ENCODE results near the gene PIKFYVE.
A peak's percentile ranks its signal among the peaks of the same experiment; 100 is the strongest.
"Not testable (repeated sequence)": the region's sequence is repeated elsewhere in the genome, so short reads cannot be mapped to it uniquely, and the experiment has no call there.

The PIKFYVE gene

DNA sequence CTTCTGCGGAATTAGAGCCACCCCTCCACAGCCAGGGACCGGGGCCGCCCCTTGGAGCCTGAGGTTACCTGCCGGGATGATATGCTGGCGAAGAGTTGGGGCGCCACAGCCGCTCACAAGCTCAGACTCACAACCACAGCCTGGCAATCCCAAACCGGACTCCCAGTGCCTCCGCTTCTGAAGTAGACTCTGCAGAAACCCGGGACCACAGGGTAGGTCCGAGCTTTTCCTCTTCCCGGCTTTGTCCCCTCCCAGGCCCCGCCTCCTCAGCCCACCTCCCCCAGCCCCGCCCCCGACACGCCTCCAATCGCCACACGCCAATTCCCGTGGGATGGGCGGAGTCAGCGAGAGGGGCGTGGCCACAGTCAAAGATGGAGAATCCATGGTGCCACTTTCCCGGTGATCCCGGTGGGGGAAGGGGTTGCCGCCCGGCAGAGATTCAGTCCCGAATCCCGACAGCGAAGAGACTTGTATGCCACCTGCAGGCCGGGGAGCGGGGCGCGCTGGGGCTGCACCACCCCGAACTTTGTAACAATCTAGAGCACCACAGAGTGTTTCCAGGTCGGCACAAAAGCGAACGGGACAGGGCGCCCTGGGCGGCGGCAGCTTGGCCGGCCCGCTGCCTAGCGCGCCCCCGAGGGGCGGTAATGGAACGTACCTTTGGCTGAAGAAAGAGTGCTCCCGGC is 11.0 kb upstream of the PIKFYVE start, which contains the start of gene IDH1:
TSS of gene IDH1 (minus strand) at position 201 of the 686 bp plus-strand sequence. CDS start 3,520 bp downstream, outside the sequence.
- peak; percentile 91 to 92 for DNase-seq (ENCODE audit: low read depth in 1 of 2, low spot score in 1 of 2)

DNA sequence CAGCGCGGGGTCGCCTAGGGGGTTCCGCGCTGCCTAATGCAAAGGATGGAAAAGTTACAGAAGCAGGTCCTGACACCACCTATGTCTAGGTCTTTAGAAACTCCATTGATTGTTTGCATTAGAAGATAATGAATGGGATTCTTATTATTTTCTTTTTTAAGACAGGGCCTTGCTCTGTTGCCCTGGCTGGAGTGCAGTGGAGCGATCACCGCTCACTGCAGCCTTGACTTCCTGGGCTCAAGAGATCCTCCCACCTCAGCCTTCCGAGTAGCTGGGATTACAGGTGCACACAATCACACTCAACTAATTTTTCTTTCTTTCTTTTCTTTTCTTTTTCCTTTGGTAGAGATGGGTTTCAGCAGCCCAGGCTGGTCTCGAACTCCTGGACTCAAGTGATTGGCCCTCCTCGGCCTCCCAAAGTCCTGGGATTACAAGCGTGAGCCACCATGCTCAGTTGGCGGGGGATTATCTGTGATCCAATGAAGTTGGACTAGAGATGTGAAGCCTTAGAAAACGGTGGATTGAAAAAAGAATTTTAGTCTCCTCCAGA is 10.4 kb upstream of the PIKFYVE start:
- no peak for DNase-seq (ENCODE audit: low read depth in 1 of 2, low spot score in 1 of 2)

DNA sequence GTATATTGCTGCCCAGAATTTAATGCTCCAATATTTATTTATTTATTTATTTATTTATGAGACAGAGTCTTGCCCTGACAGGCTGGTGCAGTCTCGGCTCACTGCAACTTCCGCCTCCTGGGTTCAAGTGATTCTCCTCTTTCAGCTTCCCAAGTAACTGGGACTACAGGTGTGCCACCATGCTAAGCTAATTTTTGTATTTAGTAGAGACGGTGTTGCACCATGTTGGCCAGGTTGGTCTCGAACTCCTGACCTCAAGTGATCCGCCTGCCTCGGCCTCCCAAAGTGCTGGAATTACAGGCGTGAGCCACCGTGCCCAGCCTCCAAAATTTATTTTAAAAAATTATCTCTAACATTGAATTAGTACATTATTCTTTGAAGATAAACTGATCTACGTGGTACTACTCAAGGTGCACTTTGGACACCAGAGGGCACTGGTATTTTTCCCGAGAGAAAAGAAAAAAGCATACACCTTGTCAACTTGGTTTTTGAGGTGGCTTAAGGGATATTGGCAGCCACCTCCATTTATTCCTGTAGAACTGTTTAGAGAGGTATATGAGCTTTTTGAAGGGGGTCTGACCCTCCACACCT is 9.8 kb upstream of the PIKFYVE start:
- no peak for DNase-seq (ENCODE audit: low read depth in 1 of 2, low spot score in 1 of 2)

DNA sequence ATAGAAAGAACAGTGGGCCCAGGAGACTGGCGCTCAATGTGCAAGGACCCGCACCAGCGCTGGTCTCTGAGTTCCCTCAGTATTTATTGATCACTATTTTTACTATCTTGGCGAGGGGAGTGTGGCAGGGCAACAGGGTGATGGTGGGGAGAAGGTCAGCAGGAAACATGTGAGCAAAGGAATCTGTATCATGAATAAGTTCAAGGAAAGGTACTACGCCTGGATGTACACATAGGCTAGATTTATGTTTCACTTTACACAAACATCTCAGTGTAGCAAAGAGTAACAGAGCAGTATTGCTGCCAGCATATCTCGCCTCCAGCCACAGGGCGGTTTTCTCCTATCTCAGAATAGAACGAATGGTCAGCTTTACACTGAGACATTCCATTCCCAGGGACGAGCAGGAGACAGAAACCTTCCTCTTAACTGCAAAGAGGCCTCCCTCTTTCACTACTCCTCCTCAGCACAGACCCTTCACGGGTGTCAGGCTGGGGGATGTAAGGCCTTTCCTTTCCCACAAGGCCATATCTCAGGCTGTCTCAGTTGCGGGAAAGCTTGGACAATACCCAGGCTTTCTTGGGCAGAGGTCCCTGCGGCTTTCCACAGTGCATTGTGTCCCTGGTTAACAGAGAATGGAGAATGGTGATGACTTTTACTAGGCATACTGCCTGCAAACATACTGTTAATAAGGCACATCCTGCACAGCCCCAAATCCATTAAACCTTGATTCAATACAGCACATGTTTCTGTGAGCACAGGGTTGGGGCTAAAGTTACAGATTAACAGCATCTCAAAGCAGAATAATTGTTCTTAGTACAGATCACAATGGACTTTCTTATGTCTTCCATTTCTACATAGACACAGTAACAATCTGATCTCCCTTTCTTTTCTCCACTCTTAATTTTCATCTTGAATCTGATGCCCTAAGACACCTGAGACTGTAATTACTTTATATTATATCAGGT is 8.9 kb upstream of the PIKFYVE start:
- DNase-seq (ENCODE audit: low read depth in 1 of 2, low spot score in 1 of 2): not testable (repeated sequence)

DNA sequence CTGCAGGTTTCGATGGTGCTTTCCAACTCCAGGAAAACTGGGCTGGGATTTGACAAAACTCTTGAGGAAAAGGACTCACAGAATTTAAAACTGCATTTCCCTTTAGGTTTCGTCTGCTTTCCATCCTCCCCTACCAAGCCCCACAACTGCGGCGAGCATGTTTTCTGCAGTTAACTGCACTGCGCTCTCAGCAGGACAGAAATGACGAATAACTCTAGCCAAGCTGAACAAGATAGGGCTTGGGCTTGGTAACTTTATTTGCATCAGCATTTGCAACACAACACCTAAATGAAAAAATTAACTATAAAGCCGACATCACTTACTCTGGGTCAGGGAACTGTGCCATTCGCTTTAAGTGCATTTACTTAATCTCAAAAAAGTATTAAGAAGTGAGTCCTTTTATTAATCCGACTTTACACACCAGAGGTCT is 669 bp upstream of the PIKFYVE start:
- DNase-seq (ENCODE audit: low read depth in 1 of 2, low spot score in 1 of 2): peak in 1 of 2 donors; percentile 33

DNA sequence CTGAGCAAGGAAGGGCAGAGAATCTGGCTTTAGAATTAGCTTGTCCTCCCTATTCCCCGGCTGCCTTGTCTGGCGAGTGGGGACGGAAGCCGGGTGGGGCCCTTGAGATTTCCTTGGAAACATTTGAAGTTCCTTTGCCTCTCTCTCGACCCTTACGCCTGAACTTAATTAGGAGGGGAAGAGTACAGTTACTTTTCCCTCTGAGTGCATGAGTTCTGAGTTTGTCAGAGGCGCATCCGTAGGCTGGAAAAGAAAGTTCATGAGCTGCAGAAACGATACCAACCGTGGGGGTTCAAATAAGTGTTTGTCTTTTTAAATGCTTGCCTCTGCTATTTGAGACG is 468 bp downstream of the PIKFYVE start:
- no peak for DNase-seq (ENCODE audit: low read depth in 1 of 2, low spot score in 1 of 2)

DNA sequence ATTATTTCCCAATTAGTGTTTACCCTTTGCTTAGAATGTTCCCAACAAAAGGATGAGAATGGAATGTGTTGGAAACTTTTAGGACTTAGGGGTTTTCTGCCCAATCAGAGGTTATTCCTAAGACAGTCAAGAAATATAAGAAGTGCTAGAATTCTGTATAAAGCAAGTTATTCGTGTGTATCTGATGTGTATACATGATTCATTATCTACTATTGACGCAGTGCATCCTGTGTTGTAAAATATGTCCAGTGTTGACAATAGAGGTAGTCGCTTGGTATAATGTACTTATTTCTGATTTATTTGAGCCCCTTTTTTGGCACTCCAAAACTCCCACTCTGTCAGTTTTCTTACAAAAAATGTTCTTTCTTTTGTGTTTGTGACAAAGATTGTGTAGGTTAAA is 881 bp downstream of the PIKFYVE start:
- DNase-seq (ENCODE audit: low read depth in 1 of 2, low spot score in 1 of 2): no peak

DNA sequence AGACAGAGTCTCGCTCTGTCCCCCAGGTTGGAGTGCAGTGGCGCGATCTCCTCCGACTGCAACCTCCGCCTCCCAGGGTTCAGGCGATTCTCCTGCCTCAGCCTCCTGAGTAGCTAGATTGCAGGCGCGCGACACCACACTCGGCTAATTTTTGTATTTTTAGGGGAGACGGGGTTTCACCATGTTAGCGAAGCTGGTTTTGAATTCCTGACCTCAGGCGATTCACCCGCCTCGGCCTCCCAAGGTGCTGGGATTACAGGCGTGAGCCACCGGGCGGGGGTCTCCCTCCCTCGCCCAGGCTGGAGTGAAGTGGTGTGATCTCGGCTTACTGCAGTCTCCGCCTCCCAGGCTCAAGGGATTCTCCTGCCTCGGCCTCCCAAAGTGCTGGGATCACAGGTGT is 1.5 kb downstream of the PIKFYVE start:
- not testable (repeated sequence) for DNase-seq (ENCODE audit: low read depth in 1 of 2, low spot score in 1 of 2)

DNA sequence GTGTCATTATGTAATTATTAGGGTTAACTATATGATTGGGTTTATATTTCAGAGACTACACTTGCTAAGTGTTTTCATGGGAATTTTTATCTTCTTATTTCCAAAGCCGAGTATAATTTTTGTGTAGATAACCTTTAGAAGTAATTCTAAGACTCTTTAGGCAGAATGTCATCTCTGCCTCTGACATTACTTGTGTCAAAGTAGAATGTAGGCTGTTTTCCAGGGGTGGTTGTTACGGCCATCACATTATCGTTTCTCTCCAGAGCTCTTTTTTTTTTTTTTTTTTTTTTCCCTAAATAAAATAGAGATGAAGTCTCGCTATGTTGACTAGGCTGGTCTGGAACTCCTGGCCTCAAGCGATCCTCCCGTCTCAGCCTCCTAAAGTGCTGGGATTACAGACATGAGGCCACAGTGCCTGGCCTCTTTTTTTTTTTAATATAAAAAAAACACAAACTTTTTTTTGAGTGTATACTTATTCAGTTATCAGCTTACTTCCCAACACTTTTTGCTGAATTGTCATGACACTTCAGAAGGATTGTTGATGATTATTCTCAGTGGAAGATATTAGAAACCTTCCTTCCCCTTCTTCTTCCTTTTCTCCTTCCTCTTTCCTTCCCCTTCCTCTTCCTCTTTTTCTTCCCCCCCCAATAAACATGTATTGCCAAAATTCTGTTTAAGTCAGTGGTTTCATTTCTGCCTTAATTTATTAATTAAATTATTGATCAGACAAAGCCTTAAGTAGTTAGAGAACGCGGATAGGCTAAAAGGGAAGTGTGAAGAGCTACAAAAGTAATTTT is 2.3 kb downstream of the PIKFYVE start:
- no peak for DNase-seq (ENCODE audit: low read depth in 1 of 2, low spot score in 1 of 2)

DNA sequence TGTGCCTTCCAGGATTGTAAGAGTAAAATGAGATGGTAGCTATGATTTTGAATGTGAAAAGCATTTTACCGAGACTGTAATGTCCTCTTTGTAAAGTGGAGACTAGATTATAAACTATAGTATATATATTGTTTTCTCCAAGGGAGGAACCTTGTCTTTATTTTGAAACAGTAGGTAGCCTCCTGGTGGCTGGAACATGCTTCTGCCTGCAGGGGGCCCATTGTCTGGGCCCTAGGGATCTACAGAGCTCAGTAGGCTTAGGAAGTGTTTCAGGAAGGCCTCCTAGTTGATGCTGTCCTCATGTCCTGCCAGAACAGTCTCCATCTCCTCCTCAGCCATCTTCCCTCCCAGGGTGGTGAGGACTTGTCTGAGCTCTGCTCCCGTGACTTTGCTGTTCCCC is 3.0 kb downstream of the PIKFYVE start:
- no peak for DNase-seq (ENCODE audit: low read depth in 1 of 2, low spot score in 1 of 2)

DNA sequence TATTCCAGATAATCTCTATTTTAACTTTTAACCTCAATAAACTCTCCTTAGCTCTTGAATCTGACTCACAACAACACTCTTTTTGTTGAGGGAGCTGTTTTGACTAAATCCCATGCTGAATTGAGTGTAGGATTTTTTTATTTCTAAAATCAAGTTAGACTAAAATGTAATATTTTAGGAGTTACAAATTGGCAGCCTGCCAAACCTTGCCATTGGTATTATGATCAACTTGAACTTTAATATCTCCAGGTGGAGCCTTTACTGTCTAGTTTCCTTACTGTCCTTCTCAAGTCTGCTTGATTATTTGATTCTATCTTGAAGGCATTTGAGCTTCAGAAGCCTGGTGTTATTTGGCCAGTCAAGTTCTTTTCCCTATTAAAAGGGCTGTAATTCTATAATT is 8.7 kb downstream of the PIKFYVE start:
- no peak for DNase-seq (ENCODE audit: low read depth in 1 of 2, low spot score in 1 of 2)

DNA sequence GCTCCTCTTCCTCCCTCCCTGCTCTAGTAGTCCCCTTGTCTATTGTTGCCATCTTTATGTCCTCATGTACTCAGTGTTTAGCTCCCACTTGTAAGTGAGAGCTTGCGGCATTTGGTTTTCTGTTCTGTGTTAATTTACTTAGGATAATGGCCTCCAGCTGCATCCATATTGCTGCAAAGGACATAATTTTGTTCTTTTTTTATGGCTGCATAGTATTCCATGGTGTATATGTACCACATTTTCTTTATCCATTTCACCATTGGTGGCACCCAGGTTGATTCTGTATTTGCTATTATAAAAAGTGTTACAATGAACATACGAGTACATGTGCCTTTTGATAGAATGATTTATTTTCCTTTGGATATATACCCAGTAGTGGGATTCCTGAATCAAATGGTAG is 12.5 kb downstream of the PIKFYVE start:
- no peak for DNase-seq (ENCODE audit: low read depth in 1 of 2, low spot score in 1 of 2)

DNA sequence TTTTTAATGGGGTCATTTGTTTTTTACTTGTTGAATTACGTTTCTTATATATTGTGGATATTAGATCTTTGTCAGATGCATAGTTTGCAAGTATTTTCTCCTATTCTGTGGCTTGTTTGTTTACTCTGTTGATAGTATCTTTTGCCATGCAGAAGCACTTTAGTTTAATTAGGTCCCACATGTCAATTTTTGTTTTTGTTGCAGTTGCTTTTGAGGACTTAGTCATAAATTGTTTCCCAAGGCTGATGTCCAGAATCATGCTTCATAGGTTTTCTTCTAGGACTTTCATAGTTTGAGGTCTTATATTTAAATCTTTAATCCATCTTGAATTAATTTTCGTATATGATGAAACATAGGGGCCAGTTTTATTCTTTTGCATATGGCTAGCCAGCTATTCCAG is 13.2 kb downstream of the PIKFYVE start:
- no peak for DNase-seq (ENCODE audit: low read depth in 1 of 2, low spot score in 1 of 2)

DNA sequence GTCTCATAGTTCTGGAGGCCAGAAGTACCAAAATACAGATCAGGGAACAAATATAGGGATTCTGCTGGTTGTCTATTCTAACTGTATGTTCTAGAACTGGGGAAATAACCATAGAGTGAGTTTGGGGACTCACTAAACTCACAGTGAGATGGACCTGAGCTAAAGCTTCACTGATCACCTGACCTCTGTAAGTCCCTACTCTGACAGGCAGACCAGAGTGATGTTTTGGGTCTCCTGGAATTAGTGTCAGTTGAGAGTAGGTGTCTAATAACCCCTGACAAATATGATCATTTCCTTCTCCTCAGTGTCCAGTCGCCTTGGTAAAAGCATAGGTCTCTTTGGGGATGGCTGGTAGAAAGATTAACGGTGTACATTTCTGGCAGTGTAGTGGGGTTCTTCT is 14.2 kb downstream of the PIKFYVE start:
- no peak for DNase-seq (ENCODE audit: low read depth in 1 of 2, low spot score in 1 of 2)

DNA sequence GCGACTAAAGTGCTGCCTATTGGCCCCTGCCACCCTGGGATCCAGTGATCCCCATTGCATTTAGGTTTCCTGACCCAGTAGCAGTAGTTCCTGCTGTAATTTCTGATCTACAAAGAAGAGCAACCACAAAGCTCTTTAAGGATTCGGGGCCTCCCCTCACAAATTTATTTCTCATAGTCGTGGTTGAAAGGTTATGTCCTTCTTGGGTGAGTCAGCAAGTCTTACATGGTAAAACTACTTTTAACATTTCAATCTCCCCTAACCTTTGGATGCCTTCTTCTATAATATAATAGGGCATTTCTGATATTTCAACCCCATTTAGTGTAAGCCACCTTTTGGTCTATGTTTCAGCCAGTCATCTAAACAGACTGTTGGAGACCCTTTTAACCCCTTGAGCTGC is 14.9 kb downstream of the PIKFYVE start:
- DNase-seq (ENCODE audit: low read depth in 1 of 2, low spot score in 1 of 2): no peak

DNA sequence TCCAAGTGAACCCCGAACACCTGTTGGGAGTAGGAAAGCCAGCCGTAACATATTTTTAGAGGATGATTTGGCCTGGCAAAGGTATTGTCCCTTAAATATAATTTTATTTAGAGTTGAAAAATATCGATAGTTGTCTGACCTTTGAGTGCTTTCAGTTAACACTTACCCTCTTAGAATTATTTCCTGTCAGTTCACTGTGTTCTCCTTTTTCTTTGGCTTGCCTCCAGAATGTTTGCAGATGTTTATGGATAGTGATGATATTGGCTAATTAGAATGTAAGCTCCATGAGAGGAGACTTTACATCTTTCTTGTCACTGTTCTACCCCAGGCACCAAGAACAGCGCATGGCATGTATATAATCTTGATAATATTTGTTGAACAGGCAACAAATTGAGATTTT is 19.8 kb downstream of the PIKFYVE start:
- DNase-seq (ENCODE audit: low read depth in 1 of 2, low spot score in 1 of 2): no peak

DNA sequence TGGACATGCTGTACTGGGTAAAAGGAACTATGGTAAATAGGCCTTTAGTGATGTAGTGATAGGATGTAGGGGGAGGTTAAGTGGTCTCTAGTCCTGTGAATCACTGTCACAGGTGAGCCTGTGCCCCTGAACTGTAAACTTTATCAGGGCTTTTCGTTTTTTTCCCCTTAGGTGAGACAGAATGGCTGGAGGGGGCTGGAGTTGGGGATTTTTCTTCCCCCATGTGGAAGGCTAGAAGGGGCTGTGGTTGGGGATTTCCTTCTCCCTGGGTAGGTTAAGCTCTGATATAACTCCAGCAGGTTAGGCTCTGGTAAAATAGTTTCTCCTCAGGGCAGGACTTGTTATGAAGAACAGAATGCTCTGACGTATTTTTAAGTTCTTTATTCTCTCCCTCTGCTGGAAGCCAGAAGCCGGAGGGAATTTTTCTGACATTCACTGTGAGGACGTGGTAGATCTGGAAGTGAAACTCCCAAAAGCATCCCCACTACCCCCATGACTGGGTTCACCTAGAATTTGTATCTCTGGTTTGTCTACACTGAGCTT is 28.5 kb downstream of the PIKFYVE start:
- DNase-seq (ENCODE audit: low read depth in 1 of 2, low spot score in 1 of 2): no peak

DNA sequence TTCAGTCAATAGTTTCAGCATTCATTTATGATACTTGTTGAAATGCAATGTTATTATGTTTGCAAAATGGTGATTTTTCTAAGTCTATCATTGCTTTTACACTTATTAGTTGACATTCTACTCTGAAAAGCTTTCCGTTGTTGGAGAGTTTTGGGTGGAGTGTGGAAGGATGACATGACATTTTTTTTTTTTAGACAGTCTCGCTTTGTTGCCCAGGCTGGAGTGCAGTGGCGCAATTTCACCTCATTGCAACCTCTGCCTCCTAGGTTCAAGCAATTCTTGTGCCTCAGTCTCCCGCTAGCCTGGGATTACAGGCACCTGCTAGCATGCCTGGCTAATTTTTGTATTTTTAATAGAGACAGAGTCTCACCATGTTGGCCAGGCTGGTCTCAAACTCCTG is 29.8 kb downstream of the PIKFYVE start:
- no peak for DNase-seq (ENCODE audit: low read depth in 1 of 2, low spot score in 1 of 2)

DNA sequence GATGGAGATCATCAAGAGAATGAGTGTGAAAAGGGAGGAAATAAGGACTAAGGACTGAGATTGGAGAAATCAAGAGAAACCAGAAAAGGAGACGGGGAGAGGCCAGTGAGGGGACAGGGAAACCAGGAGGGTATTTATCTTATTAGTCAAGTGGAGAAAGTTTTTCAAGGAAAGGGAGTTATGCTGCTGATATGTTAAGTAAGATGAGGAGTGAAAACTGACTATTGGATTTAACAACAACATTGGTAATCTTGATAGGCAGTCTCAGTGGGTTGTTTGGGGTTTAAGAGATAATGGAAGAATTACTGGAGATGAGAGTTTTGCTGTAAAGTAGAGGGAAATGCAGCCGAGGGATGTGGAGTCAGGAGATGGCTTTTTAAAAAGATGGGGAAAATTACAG is 30.6 kb downstream of the PIKFYVE start:
- DNase-seq (ENCODE audit: low read depth in 1 of 2, low spot score in 1 of 2): no peak

DNA sequence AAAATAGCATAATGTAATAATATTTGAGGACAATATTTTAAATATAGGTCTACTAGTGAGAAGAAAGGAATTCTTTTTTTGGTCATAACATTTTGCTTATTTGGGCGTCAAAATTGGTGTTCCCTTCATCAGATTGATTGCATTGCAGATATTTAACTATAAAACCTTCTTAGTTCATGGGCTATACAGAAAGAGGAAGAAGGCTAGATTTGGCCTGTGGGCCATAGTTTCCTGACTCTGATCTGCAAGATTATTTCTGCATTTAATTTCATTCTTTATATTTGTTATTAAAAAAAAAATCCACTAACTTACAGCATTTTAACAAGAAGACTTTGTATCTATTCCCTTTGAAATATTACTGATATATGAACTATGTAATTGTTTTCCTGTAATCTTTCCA is 31.9 kb downstream of the PIKFYVE start:
- DNase-seq (ENCODE audit: low read depth in 1 of 2, low spot score in 1 of 2): no peak
